Stimulated activated CD4-positive, alpha-beta T cell treated with anti-CD3 and anti-CD28 coated beads, Interleukin-2, amount 100 ng/mL, for 24 hours (primary cell): ENCODE results near the gene NPY5R.

Experiments
- DNase-seq, 2 donors: peaks; one replicate each; pipeline ENCODE4 v3.0.0-alpha.2; 2020

The NPY5R gene

GRCh38 chr4:163385466-163385865, 41.8 kb downstream of the NPY5R start:
- DNase-seq, result no peak

- no peak for DNase-seq
These were observed 48.1 kb downstream of the NPY5R start for GRCh38 chr4:163391756-163392155.

GRCh38 chr4:163392328-163392727, 48.6 kb downstream of the NPY5R start:
- no peak for DNase-seq

GRCh38 chr4:163393471-163393870, 49.8 kb downstream of the NPY5R start:
- no peak for DNase-seq

GRCh38 chr4:163395055-163395454, 51.4 kb downstream of the NPY5R start:
- DNase-seq, result no peak

- no peak for DNase-seq
These were observed 52.1 kb downstream of the NPY5R start for GRCh38 chr4:163395758-163396157.

GRCh38 chr4:163398238-163398637, 54.5 kb downstream of the NPY5R start:
- no peak for DNase-seq

GRCh38 chr4:163400911-163401310, 57.2 kb downstream of the NPY5R start:
- no peak for DNase-seq
